ENCODE results near the gene MYO10.

MYO10 gene

GRCh38 chr5:16961131-16961530, 25.0 kb upstream of the MYO10 start:
- no peak for DNase-seq (ENCODE audit: low read depth)
- H3K4me3 ChIP-seq (ENCODE audit: low read length), result no peak overlapping the region
- no peak for TF ChIP-seq CTCF (IDR thresholded peaks at IDR 0.05; ENCODE audit: insufficient read depth, low read depth, low read length, missing control alignments)

GRCh38 chr5:16957304-16958196, 21.5 kb upstream of the MYO10 start:
- TF ChIP-seq CTCF (IDR thresholded peaks at IDR 0.05; ENCODE audit: insufficient read depth, low read depth, low read length, missing control alignments), result no peak
- no peak overlapping the region for H3K4me3 ChIP-seq (ENCODE audit: low read length)
- peak; percentile 88 for DNase-seq (ENCODE audit: low read depth)

GRCh38 chr5:16953729-16954128, 17.6 kb upstream of the MYO10 start:
- TF ChIP-seq CTCF (IDR thresholded peaks at IDR 0.05; ENCODE audit: insufficient read depth, low read depth, low read length, missing control alignments), result no peak
- no peak overlapping the region for H3K4me3 ChIP-seq (ENCODE audit: low read length)
- no peak for DNase-seq (ENCODE audit: low read depth)

GRCh38 chr5:16952968-16953671, 17.0 kb upstream of the MYO10 start:
- TF ChIP-seq CTCF (IDR thresholded peaks at IDR 0.05; ENCODE audit: insufficient read depth, low read depth, low read length, missing control alignments), result no peak
- DNase-seq (ENCODE audit: low read depth), result no peak

DNA sequence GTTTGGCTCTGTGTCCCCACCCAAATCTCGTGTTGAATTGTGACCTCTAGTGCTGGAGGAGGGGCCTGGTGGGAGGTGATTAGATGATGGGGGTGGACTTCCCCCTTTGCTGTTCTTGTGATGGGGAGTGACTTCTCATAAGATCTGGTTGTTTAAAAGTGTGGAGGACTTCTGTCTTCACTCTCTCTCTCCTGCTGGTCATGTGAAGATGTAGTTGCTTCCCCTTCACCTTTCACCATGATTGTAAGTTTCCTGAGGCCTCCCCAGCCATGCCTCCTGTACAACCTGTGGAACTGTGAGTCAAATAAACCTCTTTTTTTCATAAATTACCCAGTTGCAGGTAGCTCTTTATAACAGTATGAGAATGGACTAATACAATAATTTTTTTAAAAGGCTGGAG, 10.6 kb upstream of the MYO10 start:
- TF ChIP-seq CTCF (IDR thresholded peaks at IDR 0.05; ENCODE audit: insufficient read depth, low read depth, low read length, missing control alignments), result no peak
- DNase-seq (ENCODE audit: low read depth), result no peak
- H3K4me3 ChIP-seq (ENCODE audit: low read length), result no peak overlapping the region

More at GRCh38 chr5:16952968-16953671, 17.0 kb upstream of the MYO10 start:
- no peak overlapping the region for H3K4me3 ChIP-seq (ENCODE audit: low read length)

DNA sequence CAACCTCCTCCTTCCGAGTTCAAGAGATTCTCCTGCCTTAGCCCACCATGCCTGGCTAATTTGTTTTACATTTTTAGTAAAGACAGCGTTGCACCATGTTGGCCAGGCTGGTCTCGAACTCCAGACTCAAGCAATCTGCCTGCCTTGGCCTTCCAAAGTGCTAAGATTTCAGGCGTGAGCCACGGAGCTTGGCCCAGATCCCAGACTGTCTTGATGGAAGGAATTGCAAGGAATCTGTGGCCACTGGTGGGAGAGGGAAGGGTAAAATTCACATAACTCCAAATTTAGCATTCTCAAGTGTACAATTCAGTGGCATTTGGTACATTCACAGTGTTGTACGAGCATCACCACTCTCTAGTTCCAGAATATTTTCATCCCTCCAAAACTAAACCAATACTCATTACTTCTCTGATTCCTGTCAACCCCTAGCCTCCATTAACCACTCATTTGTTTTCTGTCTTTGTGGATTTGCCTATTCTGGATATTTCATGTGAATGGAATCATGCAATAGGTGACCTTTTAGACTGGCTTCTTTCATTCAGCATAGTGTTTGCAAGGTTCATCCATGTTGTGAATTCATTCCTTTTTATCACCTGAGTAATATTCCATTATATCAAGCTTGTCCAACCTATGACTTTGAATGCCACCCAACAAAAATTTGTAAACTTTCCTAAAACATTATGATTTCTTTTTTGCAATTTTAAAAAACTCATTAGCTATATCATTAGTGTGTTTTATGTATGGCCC, 8.9 kb upstream of the MYO10 start:
- DNase-seq (ENCODE audit: low read depth), result no peak
- no peak for TF ChIP-seq CTCF (IDR thresholded peaks at IDR 0.05; ENCODE audit: insufficient read depth, low read depth, low read length, missing control alignments)

More for the DNA sequence above, 8.9 kb upstream of the MYO10 start:
- no peak overlapping the region for H3K4me3 ChIP-seq (ENCODE audit: low read length)
